Fibroblast of the aortic adventitia (primary cell): Measurements from ENCODE around the gene MESP1. TPM values are rescaled to one million over a fixed set of nuclear protein-coding genes. Genes with fewer than 3 reads are reported as not detected.

Source experiments
- DNase-seq: peaks from one replicate; pipeline ENCODE4 v3.0.0-alpha.2; 2010; ENCODE audit warnings: low read depth
- H3K4me3 ChIP-seq: 2 replicates; pipeline ENCODE4 v1.5.1; 2011; ENCODE audit warnings: low read depth, mild to moderate bottlenecking, control low read depth, low read length, moderate library complexity
- total RNA-seq: library from RNA; depleted of rRNA; stranded (reverse); fragments of >200 nt; gene quantifications from 2 replicates; pipeline ENCODE4 v1.2.3, GENCODE V29; 2012; ENCODE audit warnings: low replicate concordance
- TF ChIP-seq, protein P1 (sequence below): IDR thresholded peaks from 2 replicates; pipeline ENCODE4 v1.5.1; 2011; ENCODE audit warnings: mild to moderate bottlenecking, low read length, control low read depth, inconsistent platforms; ENCODE audit not compliant: insufficient read depth

Gene MESP1
- total RNA-seq, 1 donor, result 0.45 TPM

DNA sequence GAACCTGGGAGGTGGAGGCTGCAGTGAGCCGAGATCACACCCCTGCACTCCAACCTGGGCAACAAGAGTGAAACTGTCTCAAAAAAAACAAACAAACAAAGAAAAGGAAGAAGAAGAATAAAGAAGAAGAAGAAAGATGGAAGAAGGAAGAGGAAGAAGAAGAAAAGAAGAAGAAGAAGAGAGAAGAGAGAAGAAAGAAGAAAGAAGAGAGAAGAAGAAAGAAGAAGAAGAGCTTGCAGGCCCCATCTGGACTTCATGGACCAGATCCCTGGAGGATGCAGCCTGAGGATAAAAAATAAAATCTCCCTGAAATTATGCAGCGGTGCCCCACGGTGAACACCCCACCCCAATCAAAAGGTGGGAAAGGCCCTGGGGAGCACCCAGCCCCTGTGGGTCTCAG is 8.8 kb upstream of the MESP1 start:
- TF ChIP-seq, protein P1, sequence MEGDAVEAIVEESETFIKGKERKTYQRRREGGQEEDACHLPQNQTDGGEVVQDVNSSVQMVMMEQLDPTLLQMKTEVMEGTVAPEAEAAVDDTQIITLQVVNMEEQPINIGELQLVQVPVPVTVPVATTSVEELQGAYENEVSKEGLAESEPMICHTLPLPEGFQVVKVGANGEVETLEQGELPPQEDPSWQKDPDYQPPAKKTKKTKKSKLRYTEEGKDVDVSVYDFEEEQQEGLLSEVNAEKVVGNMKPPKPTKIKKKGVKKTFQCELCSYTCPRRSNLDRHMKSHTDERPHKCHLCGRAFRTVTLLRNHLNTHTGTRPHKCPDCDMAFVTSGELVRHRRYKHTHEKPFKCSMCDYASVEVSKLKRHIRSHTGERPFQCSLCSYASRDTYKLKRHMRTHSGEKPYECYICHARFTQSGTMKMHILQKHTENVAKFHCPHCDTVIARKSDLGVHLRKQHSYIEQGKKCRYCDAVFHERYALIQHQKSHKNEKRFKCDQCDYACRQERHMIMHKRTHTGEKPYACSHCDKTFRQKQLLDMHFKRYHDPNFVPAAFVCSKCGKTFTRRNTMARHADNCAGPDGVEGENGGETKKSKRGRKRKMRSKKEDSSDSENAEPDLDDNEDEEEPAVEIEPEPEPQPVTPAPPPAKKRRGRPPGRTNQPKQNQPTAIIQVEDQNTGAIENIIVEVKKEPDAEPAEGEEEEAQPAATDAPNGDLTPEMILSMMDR, result no peak
- no peak for DNase-seq
- H3K4me3 ChIP-seq, result no peak overlapping the region

DNA sequence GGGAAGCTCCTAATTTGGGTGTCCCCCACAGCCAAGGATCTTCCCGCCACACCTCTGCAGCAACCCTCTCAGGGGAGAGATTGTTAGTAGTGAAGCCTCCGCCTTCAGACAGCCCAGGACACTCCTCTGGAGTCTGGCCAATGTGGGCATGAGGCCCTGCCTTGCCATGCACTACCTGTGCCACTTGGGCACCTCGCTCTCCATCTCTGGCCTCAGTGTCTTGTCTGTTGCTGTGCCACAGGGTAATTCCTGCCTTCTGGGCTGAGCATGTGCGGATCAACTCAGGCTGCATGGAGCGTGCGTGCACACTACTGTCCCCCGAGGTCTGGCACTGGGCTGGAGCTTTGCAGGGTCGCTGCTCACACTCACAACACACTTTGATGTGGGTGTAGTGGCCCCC is 7.9 kb upstream of the MESP1 start:
- TF ChIP-seq, protein P1, result no peak
- DNase-seq, result no peak

DNA sequence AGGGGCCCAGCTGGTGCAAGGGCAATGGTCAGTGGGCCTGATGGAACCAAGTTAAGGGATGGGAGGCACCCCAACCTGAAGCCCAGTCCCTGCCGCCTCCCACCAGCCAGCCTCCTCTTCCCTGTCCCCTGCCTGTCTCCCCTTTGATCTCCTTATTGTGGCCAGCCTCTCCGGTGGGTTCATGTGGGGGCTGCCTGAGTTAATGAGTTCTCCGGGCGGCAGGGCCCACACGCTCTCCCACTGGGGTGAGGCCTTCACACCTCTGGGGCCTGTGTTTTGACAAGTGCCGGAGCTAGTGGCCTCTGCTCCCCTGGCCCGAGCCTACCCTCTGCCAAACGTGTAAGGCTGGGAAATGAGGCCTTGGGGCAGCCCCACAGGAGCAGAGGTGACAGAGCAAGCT is 7.2 kb upstream of the MESP1 start:
- TF ChIP-seq, protein P1, result no peak
- no peak overlapping the region for H3K4me3 ChIP-seq
- no peak for DNase-seq

More for the DNA sequence above, 7.9 kb upstream of the MESP1 start:
- no peak overlapping the region for H3K4me3 ChIP-seq

DNA sequence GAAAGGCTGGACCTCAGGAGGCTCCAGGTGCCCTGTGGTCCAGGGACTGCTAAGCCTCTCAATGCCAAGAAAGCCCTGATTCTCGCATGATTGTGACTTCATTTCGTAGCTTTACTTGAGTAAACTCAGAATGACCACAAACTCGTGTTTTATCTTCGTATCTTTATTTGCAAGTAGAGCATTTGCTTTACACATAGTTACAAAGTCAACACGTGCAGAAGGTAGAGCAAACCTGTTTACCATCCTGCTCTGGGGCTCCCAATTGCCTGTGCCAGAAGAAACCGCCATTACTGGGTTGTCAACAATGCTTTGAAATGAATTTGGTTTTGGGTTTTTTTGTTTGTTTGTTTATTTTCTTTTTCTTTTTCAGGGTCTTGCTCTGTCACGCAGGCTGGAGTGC is 5.8 kb upstream of the MESP1 start:
- DNase-seq, result no peak
- TF ChIP-seq, protein P1, result no peak
- H3K4me3 ChIP-seq, result no peak overlapping the region

DNA sequence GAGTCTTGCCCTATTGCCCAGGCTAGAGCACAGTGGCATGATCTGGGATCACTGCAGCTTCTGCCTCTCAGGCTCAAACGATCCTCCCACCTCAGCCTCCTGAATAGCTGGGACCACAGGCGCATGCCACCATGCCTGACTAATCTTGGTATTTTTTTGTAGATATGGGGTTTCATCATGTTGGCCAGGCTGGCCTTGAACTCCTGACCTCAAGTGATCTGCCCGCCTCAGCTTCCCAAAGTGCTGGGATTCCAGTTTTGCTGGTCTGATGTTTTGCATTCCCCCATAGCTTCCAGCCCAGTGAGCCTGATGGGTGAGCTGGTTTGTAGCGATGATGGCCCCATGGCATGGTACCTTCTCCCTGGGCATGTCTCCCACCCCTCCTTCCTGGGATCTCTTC is 4.7 kb upstream of the MESP1 start:
- DNase-seq, result no peak
- no peak overlapping the region for H3K4me3 ChIP-seq
- TF ChIP-seq, protein P1, result no peak

DNA sequence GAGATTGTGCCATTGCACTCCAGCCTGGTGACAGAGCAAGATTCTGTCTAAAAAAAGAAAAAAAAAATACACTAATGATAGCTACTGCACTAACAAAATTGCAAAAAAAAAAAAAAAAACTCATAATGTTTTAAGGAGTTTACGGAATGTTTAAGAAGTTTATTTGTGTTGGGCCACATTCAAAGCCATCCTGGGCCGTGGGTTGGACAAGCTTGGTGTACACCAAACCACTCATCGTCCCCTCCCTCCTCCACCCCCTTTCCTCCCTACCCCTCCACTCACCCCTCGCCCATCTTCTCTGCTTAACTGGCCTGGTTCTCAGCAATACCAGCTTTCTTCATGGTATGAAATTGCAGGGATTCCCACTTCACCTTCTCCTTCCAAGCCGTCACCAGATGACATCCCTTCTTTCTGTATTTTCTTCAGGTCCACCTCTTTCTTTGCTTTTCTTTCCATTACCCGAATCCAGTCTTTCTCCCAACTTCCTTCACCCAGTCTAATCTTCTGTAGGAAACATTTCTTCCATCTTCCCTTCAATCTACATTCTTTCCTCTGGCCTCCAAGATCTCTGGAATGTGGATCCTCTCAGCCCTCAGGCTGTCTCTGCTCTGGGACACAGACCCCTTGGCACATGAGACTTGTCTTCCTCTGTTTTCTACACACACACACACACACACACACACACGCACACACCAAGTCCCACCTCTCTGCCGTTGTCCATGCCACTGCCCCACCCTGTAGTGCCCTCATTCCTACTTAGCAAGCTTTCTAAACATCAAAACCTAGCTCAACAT is 3.5 kb upstream of the MESP1 start:
- H3K4me3 ChIP-seq, result no peak overlapping the region
- DNase-seq, result peak; percentile 28
- TF ChIP-seq, protein P1, result no peak

DNA sequence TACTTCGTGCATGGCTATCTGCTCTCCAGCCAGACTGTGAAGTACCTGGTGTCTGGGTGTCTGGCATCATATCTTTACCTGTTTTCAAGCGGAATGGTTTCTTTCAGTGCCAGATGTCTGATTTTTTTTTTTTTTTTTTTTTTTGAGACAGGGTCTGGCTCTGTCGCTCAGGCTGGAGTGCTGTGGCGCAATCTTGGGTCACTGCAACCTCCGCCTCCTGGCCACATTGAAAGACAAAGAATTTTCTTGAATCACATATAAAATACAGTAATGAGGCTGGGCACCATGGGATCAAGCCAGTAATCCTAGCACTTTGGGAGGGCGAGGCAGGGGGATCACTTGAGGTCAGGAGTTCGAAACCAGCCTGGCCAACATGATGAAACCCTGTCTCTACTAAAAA is 2.8 kb upstream of the MESP1 start:
- TF ChIP-seq, protein P1, result no peak
- no peak overlapping the region for H3K4me3 ChIP-seq
- DNase-seq, result no peak
